Measurements from ENCODE around the gene ASTL.

Gene ASTL

GRCh38 chr2:96114546-96114902, 23.8 kb downstream of the ASTL start:
- no peak for DNase-seq (ENCODE audit: low read depth in 1 of 2, low spot score in 1 of 2)

- DNase-seq (ENCODE audit: low read depth in 1 of 2, low spot score in 1 of 2) = no peak
Observed at GRCh38 chr2:96113951-96114350, 24.4 kb downstream of the ASTL start.

- no peak for DNase-seq (ENCODE audit: low read depth in 1 of 2, low spot score in 1 of 2)
Observed at GRCh38 chr2:96113367-96113677, 25.0 kb downstream of the ASTL start.

- DNase-seq (ENCODE audit: low read depth in 1 of 2, low spot score in 1 of 2) = no peak
Observed at GRCh38 chr2:96112501-96113366, 25.6 kb downstream of the ASTL start.

- no peak for DNase-seq (ENCODE audit: low read depth in 1 of 2, low spot score in 1 of 2)
Observed at GRCh38 chr2:96111823-96112500, 26.3 kb downstream of the ASTL start.

- no peak for DNase-seq (ENCODE audit: low read depth in 1 of 2, low spot score in 1 of 2)
Observed at GRCh38 chr2:96111257-96111640, 27.1 kb downstream of the ASTL start.

GRCh38 chr2:96110621-96111256, 27.6 kb downstream of the ASTL start:
- no peak for DNase-seq (ENCODE audit: low read depth in 1 of 2, low spot score in 1 of 2)

- no peak for DNase-seq (ENCODE audit: low read depth in 1 of 2, low spot score in 1 of 2)
Observed at GRCh38 chr2:96109931-96110511, 28.3 kb downstream of the ASTL start.

GRCh38 chr2:96109361-96109680, 29.0 kb downstream of the ASTL start:
- DNase-seq (ENCODE audit: low read depth in 1 of 2, low spot score in 1 of 2) = no peak

GRCh38 chr2:96108541-96109360, 29.6 kb downstream of the ASTL start:
- DNase-seq (ENCODE audit: low read depth in 1 of 2, low spot score in 1 of 2) = no peak

- DNase-seq (ENCODE audit: low read depth in 1 of 2, low spot score in 1 of 2) = no peak
Observed at GRCh38 chr2:96108151-96108540, 30.2 kb downstream of the ASTL start.

- no peak for DNase-seq (ENCODE audit: low read depth in 1 of 2, low spot score in 1 of 2)
Observed at GRCh38 chr2:96107708-96108065, 30.6 kb downstream of the ASTL start.

GRCh38 chr2:96106991-96107707, 31.2 kb downstream of the ASTL start:
- no peak for DNase-seq (ENCODE audit: low read depth in 1 of 2, low spot score in 1 of 2)

GRCh38 chr2:96105994-96106715, 32.1 kb downstream of the ASTL start:
- DNase-seq (ENCODE audit: low read depth in 1 of 2, low spot score in 1 of 2) = no peak

- DNase-seq (ENCODE audit: low read depth in 1 of 2, low spot score in 1 of 2) = no peak
Observed at GRCh38 chr2:96105152-96105915, 33.0 kb downstream of the ASTL start.

- DNase-seq (ENCODE audit: low read depth in 1 of 2, low spot score in 1 of 2) = no peak
Observed at GRCh38 chr2:96104487-96104861, 33.8 kb downstream of the ASTL start.

- DNase-seq (ENCODE audit: low read depth in 1 of 2, low spot score in 1 of 2) = no peak
Observed at GRCh38 chr2:96103761-96104486, 34.4 kb downstream of the ASTL start.

GRCh38 chr2:96103187-96103601, 35.1 kb downstream of the ASTL start:
- DNase-seq (ENCODE audit: low read depth in 1 of 2, low spot score in 1 of 2) = no peak
